H9 (cell line): ENCODE measurements around the gene FMO4. TPM values are rescaled to one million over a fixed set of nuclear protein-coding genes. Genes with fewer than 3 reads are reported as not detected.

ENCODE experiments used
- DNase-seq: peaks from one replicate; pipeline ENCODE4 v3.0.0-alpha.2; 2017
- H2AFZ ChIP-seq: one replicate; pipeline ENCODE4 v1.6.1; 2013; ENCODE audit warnings: mild to moderate bottlenecking, low read length, control low read depth, moderate library complexity
- H2AK5ac ChIP-seq: 2 replicates; pipeline ENCODE4 v1.6.1; 2013; ENCODE audit warnings: low read length, control low read depth, mixed read lengths; ENCODE audit not compliant: insufficient read length
- H2BK120ac ChIP-seq: one replicate; pipeline ENCODE4 v1.6.1; 2013; ENCODE audit warnings: low read depth, mild to moderate bottlenecking, low read length, control low read depth, inconsistent platforms; ENCODE audit not compliant: poor library complexity, severe bottlenecking
- H2BK12ac ChIP-seq: 2 replicates; pipeline ENCODE4 v1.6.1; 2013; ENCODE audit warnings: low read length, control low read depth, mixed read lengths, low read depth; ENCODE audit not compliant: insufficient read length
- H2BK15ac ChIP-seq: 2 replicates; pipeline ENCODE4 v1.6.1; 2013; ENCODE audit warnings: low read depth, low read length, control low read depth
- H2BK20ac ChIP-seq: one replicate; pipeline ENCODE4 v1.6.1; 2013; ENCODE audit warnings: low read depth, mild to moderate bottlenecking, low read length, control low read depth, inconsistent platforms; ENCODE audit not compliant: poor library complexity, severe bottlenecking
- H2BK5ac ChIP-seq: 2 replicates; pipeline ENCODE4 v1.6.1; 2013; ENCODE audit warnings: low read length, control low read depth, mixed read lengths; ENCODE audit not compliant: insufficient read length
- H3K14ac ChIP-seq: 2 replicates; pipeline ENCODE4 v1.6.1; 2013; ENCODE audit warnings: low read length, control low read depth; ENCODE audit not compliant: insufficient read depth
- H3K18ac ChIP-seq: 2 replicates; pipeline ENCODE4 v1.6.1; 2013; ENCODE audit warnings: low read depth, mild to moderate bottlenecking, mixed read lengths, low read length, control low read depth; ENCODE audit not compliant: insufficient read length
- H3K23ac ChIP-seq: 2 replicates; pipeline ENCODE4 v1.6.1; 2013; ENCODE audit warnings: low read length, control low read depth, mixed read lengths, low read depth; ENCODE audit not compliant: insufficient read length
- H3K23me2 ChIP-seq: 2 replicates; pipeline ENCODE4 v1.6.1; 2013; ENCODE audit warnings: low read depth, mild to moderate bottlenecking, mixed read lengths, low read length, control low read depth; ENCODE audit not compliant: insufficient read length, poor library complexity, severe bottlenecking
- H3K27ac ChIP-seq: 2 replicates; pipeline ENCODE4 v1.5.1; 2013; ENCODE audit warnings: low read length, control low read depth, mixed read lengths, low read depth; ENCODE audit not compliant: insufficient read length
- H3K27me3 ChIP-seq: 2 replicates; pipeline ENCODE4 v1.6.1; 2013; ENCODE audit warnings: low read length, control low read depth, inconsistent platforms; ENCODE audit not compliant: insufficient read depth
- H3K4ac ChIP-seq: 2 replicates; pipeline ENCODE4 v1.6.1; 2013; ENCODE audit warnings: low read depth, mild to moderate bottlenecking, control low read depth, inconsistent platforms, low read length, moderate library complexity
- H3K4me1 ChIP-seq: 2 replicates; pipeline ENCODE4 v1.6.1; 2013; ENCODE audit warnings: low read length, control low read depth, inconsistent platforms; ENCODE audit not compliant: insufficient read depth
- H3K4me2 ChIP-seq: 2 replicates; pipeline ENCODE4 v1.6.1; 2013; ENCODE audit warnings: low read length, control low read depth, mixed read lengths; ENCODE audit not compliant: insufficient read length, insufficient read depth
- H3K56ac ChIP-seq: 2 replicates; pipeline ENCODE4 v1.6.1; 2013; ENCODE audit warnings: low read depth, mild to moderate bottlenecking, mixed read lengths, low read length, control low read depth; ENCODE audit not compliant: insufficient read length
- H3K79me1 ChIP-seq: 2 replicates; pipeline ENCODE4 v1.6.1; 2013; ENCODE audit warnings: low read depth, mild to moderate bottlenecking, moderate library complexity, low read length, control low read depth, inconsistent platforms; ENCODE audit not compliant: insufficient read depth, poor library complexity, severe bottlenecking
- H3K79me2 ChIP-seq: 2 replicates; pipeline ENCODE4 v1.6.1; 2013; ENCODE audit warnings: low read length, control low read depth, inconsistent platforms; ENCODE audit not compliant: insufficient read depth
- H3K9ac ChIP-seq: 2 replicates; pipeline ENCODE4 v1.6.1; 2013; ENCODE audit warnings: low read length, control low read depth, mixed read lengths; ENCODE audit not compliant: insufficient read length; ENCODE audit errors: extremely low read depth
- H3K9me3 ChIP-seq: one replicate; pipeline ENCODE4 v1.6.1; 2013; ENCODE audit warnings: low read depth, low read length, inconsistent platforms; ENCODE audit not compliant: control insufficient read depth
- H3T11ph ChIP-seq: one replicate; pipeline ENCODE4 v1.6.1; 2013; ENCODE audit warnings: mild to moderate bottlenecking, low read length, control low read depth, inconsistent platforms
- H4K20me1 ChIP-seq: one replicate; pipeline ENCODE4 v1.6.1; 2013; ENCODE audit not compliant: control insufficient read depth, insufficient read length, insufficient read depth
- H4K5ac ChIP-seq: 2 replicates; pipeline ENCODE4 v1.6.1; 2013; ENCODE audit warnings: low read depth, mild to moderate bottlenecking, mixed read lengths, low read length, control low read depth; ENCODE audit not compliant: insufficient read length
- H4K8ac ChIP-seq: replicated peaks from 2 replicates; pipeline ENCODE4 v1.6.1; 2013; ENCODE audit warnings: low read length, control low read depth, mixed read lengths, low read depth; ENCODE audit not compliant: insufficient read length
- H4K91ac ChIP-seq: 2 replicates; pipeline ENCODE4 v1.6.1; 2013; ENCODE audit warnings: low read depth, mild to moderate bottlenecking, moderate library complexity, mixed read lengths, low read length, control low read depth; ENCODE audit not compliant: insufficient read length
- H3K27ac Mint-ChIP-seq, 3 experiments: 2 replicates in 2 of 3; 3 replicates in 1 of 3; pipeline ENCODE4 v1.8.0; 2020 to 2021; ENCODE audit warnings: mixed read lengths in 3 of 3, mild to moderate bottlenecking in 1 of 3, moderate library complexity in 1 of 3
- H3K27me3 Mint-ChIP-seq: 2 replicates; pipeline ENCODE4 v1.8.0; 2021; ENCODE audit warnings: low read depth, mild to moderate bottlenecking, moderate library complexity, mixed read lengths
- H3K36me3 Mint-ChIP-seq, 3 experiments: 2 replicates in 2 of 3; 3 replicates in 1 of 3; pipeline ENCODE4 v1.8.0; 2020 to 2021; ENCODE audit warnings: low read depth in 3 of 3, mixed read lengths in 3 of 3; ENCODE audit not compliant: insufficient read depth in 1 of 3
- H3K4me1 Mint-ChIP-seq, 2 experiments: 2 replicates each; pipeline ENCODE4 v1.8.0; 2020; ENCODE audit warnings: mixed read lengths in 2 of 2
- H3K4me3 Mint-ChIP-seq, 2 experiments: 2 replicates in 1 of 2; 3 replicates in 1 of 2; pipeline ENCODE4 v1.8.0; 2020 to 2021; ENCODE audit warnings: mild to moderate bottlenecking in 2 of 2, mixed read lengths in 2 of 2, moderate library complexity in 1 of 2
- H3K9me3 Mint-ChIP-seq, 2 experiments: 2 replicates in 1 of 2; 3 replicates in 1 of 2; pipeline ENCODE4 v1.8.0; 2020; ENCODE audit warnings: mild to moderate bottlenecking in 2 of 2, mixed read lengths in 2 of 2, moderate library complexity in 1 of 2
- WGBS: extraction: QIAGEN DNeasy Blood & Tissue Kit; methylation state at CpG from one replicate; pipeline ENCODE4 v1.1.7; 2013; ENCODE audit warnings: missing lambda C conversion rate, low lambda C conversion rate, mixed read lengths; ENCODE audit not compliant: insufficient read length; ENCODE audit errors: extremely low coverage; 5-methylcytosine and 5-hydroxymethylcytosine counted together
- total RNA-seq: library from RNA; stranded (reverse); gene quantifications from 2 replicates; pipeline ENCODE4 v1.2.1, GENCODE V29; 2021
- TF ChIP-seq, protein P1 (sequence below): fragments of 200-600 bp; sonication (generic); conservative IDR thresholded peaks from 3 replicates; pipeline ENCODE4 v1.8.0; 2021; ENCODE audit warnings: antibody characterized with exemption, mild to moderate bottlenecking

FMO4 gene
- total RNA-seq, 1 experiment from 2014 or later, result 1.8 TPM

DNA sequence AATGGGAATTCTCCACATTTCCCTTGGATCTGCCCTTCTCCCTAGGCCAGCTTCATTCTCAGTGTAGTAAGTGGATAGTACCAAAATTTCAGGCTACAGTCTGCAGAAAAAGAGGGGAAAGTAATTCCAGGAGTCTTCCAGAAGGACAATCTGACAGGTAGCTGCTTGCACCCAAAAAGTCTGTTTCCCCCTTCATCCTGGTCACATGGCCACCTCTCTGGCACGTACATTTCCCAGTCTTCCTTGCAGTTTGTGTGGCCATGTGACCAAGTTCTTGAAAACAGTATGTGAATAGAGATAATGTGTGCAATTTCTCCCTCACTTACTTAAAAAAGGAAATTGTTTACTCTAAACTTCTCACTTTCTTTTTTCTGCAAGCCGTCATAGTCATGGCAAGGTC lies 14.6 kb upstream of the FMO4 start:
- Histone ChIP-seq H2BK12ac (peak overlapping the region; percentile 77), H3K4me2 (peak overlapping the region; percentile 37), H2BK15ac (no peak overlapping the region), H4K20me1 (no peaks in the 10 kb centered on the region), H2BK20ac (no peak overlapping the region), H3K23ac (peak overlapping the region; percentile 1), H3K9ac (no peak overlapping the region), H3K27me3 (no peaks in the 10 kb centered on the region), H2BK5ac (peak overlapping the region; percentile 66), H4K91ac (no peak overlapping the region), H2BK120ac (no peak overlapping the region), H4K8ac (peak overlapping the region; percentile 36), H3K14ac (no peak overlapping the region; the same call in 1 of the 2 replicates), H2AFZ (no peak overlapping the region), H3K23me2 (no peaks in the 10 kb centered on the region), H3K4ac (no peak overlapping the region; the same call in 1 of the 2 replicates), H3K56ac (peak overlapping the region; percentile 4), H3K4me1 (peaks cover 29% of the 10 kb centered on the region), H3K79me1 (no peaks in the 10 kb centered on the region), H3K9me3 (no peaks in the 10 kb centered on the region), H4K5ac (peak overlapping the region; percentile 36), H3K27ac (peak overlapping the region; percentile 96), H3T11ph (no peak overlapping the region), H2AK5ac (peak overlapping the region; percentile 15), H3K18ac (peak overlapping the region; percentile 65), H3K79me2 (no peaks in the 10 kb centered on the region)
- Mint-ChIP-seq H3K27ac (peak overlapping the region; percentile 73 to 98 (median 98)), H3K4me1 (peaks cover 51 to 58% of the 10 kb centered on the region in 2 experiments), H3K4me3 (no peak overlapping the region), H3K9me3 (peaks cover 15 to 16% of the 10 kb centered on the region in 2 experiments), H3K36me3 (peaks cover 2 to 34% (median 4%) of the 10 kb centered on the region in 3 experiments; a peak in 6 of 7 replicates), H3K27me3 (no peaks in the 10 kb centered on the region)
- TF ChIP-seq, protein P1, sequence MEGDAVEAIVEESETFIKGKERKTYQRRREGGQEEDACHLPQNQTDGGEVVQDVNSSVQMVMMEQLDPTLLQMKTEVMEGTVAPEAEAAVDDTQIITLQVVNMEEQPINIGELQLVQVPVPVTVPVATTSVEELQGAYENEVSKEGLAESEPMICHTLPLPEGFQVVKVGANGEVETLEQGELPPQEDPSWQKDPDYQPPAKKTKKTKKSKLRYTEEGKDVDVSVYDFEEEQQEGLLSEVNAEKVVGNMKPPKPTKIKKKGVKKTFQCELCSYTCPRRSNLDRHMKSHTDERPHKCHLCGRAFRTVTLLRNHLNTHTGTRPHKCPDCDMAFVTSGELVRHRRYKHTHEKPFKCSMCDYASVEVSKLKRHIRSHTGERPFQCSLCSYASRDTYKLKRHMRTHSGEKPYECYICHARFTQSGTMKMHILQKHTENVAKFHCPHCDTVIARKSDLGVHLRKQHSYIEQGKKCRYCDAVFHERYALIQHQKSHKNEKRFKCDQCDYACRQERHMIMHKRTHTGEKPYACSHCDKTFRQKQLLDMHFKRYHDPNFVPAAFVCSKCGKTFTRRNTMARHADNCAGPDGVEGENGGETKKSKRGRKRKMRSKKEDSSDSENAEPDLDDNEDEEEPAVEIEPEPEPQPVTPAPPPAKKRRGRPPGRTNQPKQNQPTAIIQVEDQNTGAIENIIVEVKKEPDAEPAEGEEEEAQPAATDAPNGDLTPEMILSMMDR, result no peak
- no CpG with 5 or more reads among the region's 2 CpGs for WGBS
- no peak for DNase-seq
